SW480 (cell line): ENCODE results near the gene TLCD2.
A peak's percentile ranks its signal among the peaks of the same experiment; 100 is the strongest.
"Not testable (repeated sequence)": the region's sequence is repeated elsewhere in the genome, so short reads cannot be mapped to it uniquely, and the experiment has no call there.

Source experiments
- DNase-seq: peaks from one replicate; pipeline ENCODE4 v3.0.0-alpha.2; 2016; ENCODE audit warnings: low spot score

Gene TLCD2

DNA sequence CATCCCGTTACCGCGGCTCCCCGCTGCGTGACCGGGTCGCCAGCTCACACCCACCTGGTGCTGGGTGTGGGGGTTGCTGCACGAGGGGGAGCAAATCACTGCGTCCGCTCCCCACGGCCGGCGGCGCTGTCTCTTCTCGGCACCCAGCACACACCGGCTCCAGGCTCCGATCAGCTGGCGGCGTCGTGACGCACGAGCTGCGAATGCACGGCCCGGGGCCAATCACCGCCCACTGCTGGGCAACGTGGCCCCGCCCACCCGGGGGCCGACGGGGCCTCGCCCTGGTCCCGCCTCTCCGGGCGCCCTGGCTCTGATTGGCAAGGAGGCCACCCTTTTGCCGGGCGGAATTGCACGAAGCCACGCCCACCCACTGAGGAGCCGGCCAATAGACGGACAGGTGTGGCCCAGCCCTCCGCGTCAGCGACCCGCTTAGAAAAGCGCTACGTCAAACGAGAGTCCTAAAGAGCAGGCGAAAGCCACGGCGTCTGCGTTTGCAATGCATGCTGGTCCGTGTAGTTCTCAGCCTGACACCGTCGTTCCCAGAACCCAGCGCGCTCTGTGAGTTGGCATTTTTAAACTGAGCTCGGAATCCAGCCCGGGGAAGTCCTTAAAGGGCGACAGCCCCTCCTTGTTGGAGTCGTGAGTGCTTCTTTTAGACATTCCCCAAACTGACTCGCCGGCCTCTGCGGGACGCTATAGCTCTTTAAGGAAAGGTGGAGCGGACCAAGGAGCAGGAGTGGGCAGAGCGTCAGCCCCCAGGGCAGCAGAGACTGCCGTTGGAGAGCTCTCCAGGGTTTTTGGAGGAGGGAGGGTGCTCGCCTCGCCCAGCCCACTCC lies 6.1 kb upstream of the TLCD2 start:
- peak; percentile 100 for DNase-seq

DNA sequence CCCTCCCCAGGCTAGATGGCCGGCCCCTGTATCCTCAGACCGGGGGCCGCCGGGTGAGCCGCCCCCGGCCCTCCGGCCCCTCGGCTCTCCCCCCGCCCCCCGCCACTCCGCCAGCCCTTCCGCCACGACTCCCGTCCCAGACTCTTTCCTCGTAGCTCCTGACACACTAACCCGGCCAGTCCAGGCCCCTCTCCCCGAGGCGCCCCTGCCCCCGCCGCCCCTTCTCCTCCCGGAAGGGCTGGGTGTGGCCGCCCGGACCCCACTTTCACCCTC lies 5.6 kb upstream of the TLCD2 start:
- DNase-seq, result no peak

DNA sequence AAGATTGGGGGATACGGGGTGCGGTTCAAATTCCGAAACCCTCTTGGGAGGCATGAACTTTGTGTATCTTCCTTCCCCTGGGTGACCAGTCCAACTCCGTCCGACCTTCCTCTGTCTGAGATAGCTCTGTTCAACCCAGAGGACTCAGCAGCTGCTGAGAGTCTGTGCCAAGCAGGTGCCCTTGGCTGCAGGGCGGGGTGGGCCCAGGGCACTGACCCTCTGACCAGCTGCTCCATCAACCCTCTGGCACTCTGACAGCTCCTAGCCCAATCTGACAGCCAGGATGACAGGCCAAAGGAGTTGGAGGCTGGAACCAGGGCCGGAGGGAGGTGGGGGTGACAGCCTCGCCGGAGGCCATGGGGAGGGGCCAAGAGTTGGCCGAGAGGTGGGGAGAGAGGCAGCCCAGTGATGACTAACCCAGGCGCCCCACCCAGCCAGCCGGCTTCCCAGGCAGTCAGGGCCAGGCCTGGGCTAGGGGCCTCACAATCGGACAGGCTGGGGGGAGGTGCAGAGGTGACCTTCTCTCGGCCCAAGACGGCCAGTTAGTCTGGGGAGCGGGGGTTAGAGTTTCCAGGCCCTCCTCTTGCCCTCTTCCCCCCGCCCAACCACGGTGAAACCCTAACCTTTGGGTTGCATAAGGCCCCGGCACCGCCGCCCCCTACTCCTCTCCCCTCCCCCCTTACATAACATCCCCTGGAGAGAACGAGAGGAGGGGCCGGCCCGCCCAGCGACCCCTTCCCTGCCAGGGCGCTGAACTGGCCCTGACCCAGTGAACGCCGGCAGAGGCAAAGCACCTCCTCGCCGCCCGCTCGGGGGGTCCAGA lies 5.0 kb upstream of the TLCD2 start:
- peak; percentile 84 for DNase-seq

DNA sequence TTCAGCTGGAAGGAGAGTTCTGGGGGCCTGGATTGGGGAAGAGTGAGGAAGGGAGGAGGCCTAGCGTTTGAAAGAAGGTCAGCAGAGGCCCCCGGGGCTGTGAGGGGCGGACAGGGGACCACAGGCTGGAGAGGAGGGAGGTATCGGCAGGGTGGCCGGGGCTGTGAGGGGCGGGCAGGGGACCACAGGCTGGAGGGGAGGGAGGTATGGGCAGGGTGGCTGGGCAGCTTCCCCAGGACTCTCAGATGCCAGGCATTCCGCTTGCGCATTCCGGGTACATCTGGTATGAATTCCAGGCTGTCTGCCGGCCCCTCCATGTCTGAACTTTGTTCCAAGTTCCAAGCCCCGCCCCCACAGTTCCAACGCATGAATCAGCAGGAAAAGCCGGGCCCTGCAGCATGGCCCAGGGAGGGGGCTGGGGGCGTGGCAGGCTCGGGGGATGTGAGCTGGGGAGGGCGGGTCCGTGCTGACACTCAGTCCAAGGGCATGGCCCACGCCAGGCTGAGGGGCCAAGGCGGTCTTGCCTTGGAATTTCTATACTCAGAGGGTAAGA lies 4.3 kb upstream of the TLCD2 start:
- DNase-seq, result peak; percentile 95

DNA sequence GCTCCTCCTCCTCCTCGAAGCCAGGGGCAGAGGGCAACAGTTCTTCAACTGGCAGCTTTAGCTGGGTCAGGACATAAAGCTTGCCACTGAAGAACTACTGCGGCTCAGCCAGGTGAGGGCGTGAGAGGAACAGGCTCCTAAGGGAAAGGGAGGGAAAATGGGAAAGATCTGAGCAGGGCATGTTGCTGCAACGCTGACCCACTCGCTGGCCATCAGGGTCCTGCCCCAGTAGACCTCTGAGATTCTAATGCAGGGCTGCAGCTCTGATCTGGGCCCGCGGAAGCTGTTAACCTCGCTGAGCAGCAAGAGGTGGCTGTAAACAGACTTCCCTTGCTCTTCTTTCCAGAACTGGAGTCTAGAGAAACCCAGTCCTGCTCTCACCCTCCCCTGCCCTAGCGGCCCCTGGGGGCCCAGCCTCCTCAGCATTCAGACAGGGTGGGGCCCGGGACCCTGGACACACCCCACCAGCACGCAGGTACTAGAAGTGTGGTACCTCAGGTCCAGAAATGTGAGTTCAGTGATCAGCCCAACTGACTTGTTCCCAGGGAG lies 3.8 kb upstream of the TLCD2 start:
- DNase-seq, result peak; percentile 82

DNA sequence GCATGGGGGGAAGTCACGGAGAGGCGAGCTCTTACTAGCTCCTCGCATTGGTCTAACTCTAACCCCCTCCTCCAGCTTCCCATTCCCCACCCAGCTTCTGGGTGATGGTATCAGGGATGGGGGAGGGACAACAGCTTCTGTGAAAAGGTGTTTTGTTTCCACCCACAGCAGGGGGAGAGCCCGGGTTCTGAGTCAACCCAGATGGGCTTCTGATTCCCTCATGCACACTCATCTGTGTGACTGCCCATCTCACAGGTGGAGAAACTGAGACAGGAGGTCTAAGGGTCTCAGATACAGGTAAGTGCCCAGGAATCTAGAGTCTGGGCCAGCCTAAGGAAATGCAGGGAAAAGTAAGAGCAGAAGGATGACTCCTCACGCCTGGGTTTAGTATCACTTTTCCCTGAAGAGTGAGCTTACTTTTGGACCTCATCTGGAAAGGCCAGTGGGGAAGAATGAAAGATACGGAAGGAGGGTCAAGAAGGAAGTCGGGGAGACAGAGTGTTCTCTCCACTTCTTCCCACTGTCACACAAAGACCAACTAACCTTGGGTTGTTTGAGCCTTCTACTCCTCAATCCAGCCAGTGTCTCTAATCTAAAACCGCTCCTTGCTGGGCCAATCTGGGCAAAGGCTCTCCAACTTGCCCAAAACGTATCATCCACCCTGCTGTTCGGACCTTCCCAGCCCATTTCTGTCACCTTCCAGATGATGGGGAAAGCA lies 3.1 kb upstream of the TLCD2 start:
- no peak for DNase-seq

DNA sequence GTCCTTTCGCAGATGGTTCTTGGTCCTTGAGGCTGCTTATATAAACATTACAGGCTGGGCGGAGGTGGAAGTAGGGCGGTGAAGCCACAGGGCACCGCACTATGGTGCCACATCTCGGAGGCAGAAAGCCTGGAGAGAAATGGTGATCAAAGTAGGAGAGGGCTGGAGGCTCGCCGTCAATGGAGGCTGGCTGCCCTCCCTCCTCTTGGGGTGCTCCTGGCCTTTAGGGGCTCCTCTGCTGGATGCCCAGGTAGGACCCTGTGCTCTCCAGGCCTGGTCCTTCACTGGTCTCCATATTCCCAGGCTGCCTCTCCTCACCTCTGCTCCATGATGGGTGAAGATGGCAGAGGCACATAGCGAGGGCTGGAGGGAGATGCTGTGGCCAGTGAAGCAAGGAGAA lies 2.1 kb upstream of the TLCD2 start:
- DNase-seq, result no peak

DNA sequence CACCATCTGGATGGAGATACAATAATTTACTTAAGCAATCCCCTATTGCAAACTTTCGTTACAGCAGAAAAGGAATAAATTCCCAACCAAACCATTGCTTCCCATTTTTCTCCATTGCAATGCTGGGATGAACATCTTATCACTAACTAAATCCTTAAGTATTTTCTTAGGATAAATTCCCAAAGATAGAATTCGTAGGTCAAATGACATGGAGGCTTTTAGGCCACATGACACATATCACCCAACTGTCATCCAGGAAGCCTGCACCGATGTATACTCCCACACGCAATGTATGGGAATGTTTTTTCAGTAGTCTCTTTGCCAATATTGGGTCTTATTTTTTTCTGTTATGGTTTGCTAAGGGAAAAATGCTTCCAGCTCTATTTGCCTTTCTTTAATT lies 1.6 kb upstream of the TLCD2 start:
- DNase-seq, result no peak

DNA sequence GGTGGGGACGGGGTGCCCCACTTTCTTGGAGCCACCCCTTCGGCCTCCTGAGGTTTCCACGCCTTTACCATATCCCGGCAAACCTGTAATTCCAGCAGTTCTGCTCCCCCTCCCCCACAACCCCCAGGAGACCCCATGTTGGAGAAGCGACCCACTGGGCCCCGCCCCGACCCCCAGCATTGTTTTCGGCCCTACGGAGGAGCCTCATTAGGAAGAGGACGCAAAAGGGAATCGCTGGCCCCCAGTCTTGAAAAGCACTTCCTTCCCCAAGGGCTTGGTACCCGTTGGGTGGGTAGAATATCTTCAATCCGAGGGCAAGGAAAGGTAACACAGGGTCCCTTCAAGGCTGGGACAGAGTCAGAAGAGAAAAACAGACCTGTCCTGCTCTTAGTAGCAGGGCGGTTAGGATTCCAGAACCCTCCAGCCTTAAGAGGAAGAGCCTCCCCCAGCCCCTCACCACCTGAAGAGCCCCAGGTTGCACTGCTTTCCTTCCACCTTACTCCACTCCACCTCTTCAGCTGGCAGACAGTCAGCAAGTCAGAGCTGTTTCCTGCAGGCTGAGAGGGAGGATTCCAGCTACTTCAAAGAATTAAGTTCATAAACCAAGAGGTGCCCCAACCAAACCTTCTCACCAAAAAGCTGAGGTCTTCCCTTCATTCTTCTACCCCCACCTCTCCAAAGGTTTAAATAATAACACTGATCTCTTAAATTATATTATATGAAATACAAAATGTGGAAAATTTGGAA lies 803 bp upstream of the TLCD2 start:
- no peak for DNase-seq

DNA sequence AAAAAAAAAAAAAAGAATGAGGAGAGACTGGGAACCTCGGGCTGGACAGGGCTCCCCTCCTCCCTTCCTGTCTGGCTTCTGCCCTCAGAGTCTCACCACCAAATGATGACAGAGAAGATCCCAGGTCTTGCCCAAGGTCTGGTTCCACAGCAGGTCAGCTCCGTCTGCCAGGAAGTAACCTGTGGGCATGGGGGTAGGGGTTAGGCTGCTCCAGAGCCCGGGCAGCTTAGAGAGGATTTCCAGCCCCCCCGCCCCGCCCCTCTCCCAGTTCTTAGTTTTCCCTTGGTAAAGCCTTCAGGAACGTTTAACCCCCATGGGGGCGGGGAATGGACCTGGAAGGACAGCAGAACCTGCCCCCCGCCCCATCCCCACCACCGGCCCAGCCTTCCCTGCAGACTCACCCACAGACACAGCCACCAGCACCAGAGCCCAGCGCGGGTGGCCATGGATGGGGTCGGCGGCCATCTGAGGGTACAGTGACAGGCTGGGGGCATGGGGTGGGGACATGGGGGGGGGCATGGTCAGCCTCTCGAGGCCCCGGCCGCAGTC lies 700 bp downstream of the TLCD2 start:
- peak; percentile 23 for DNase-seq

DNA sequence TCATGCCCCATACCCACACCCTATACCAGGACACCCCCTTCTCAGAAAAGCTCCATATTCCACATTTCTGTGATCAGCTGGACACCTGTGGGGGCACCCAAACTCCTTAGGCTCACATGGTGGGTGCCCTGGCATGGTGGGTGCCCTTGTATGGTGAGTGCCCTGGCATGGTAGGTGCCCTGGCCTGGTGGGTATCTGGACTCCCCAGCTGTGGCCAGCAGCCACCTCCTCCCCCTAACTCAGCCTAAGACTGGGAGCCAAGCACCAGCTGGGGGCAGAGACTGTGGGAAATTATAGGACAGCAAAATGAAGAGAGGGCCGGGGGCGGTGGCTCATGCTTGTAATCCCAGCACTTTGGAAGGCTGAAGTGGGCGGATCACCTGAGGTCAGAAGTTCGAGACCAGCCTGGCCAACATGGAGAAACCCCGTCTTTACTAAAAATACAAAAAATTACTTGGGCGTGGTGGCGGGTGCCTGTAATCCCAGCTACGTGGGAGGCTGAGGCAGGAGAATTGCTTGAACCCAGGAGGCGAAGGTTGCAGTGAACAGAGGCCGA lies 1.3 kb downstream of the TLCD2 start:
- not testable (repeated sequence) for DNase-seq

DNA sequence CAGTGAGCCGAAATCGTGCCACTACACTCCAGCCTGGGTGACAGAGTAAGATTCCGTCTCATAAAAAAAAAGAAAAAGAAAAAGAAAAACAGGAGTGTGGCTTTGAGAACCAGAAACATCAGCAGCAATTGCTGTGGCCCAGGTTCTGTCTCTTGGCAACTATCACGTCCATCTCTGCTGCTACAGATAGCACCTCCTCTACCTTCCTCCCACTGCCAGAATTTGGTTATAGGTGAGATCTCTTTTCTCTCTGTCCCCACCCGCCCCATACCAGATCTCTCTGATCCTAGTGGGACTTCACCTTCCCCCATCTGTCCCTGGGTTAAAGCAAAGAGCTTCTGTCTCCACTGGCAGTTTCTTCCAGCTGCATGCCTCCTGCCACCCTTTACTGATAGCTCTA lies 3.1 kb downstream of the TLCD2 start:
- no peak for DNase-seq

DNA sequence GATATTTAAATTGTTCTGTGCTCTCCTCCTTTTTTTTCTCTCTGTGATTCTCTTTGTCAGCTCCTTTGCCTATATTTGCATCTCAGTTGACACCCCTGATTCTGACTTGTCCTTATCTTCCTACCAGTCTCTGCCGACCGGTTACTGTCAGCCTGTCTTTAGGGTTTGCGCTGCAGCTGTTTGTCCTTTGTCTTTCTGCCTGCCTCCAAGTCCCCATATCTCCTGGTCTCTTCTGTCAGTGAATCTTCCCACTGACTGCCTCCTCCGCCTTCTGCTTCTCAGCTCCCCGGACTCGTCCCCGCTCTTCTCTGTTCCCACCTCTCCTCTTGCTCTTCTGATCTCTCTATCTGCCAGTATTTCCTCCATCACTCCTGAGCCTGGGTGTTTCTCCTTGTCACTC lies 5.2 kb downstream of the TLCD2 start:
- no peak for DNase-seq

DNA sequence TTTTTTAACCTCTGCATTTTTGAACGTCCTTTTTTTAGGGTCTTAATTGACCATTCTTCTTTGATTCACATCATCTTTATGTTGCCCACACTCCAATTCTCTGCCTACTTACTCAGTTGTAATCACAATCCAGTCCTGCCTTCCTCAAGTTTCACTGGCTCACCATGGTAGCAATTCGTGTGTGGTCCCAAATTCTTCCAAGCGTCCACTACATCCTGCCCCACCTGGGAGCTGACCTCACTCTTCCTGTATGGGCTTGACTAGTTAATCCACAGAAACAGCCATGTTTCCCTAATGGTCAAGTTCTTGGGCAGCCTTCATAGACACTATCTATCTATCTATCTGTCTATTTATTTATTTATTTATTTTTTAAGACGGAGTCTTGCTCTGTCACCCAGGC lies 7.1 kb downstream of the TLCD2 start:
- peak; percentile 45 for DNase-seq

DNA sequence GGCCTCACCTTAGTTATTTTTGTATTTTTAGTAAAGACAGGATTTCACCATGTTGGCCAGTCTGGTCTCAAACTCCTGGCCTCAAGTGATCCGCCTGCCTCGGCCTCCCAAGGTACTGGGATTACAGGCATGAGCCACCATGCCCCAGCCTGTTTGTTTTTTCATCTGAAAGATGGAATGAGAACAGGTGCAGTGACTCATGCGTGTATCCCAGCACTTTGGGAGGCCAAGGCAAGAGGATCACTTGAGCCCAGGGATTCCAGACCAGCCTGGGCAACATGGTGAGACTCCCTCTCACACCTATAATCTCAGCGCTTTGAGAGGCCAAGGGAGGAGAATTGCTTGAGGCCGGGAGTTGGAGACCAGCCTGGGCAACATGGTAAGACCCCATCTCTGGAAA lies 10.3 kb downstream of the TLCD2 start:
- not testable (repeated sequence) for DNase-seq

DNA sequence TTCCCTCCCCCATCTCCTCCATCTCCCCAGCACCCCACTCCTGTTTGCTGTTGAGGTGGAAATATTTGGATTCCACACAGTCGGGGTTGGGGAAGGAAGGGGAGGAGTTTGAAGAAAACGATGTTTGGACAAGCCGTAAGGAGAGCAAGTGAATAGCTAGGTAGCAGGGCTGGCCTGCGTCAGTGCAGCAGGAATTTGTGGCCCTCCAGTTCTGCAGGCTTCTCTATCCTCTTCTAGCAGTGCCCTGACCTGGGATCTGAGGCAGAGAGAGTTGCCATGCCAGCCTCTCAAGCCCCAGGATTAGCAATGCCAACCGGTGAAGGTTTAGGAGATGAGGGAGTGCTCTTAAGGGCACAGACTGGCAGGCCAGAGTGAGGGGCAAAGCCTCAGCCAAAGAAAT lies 12.5 kb downstream of the TLCD2 start:
- DNase-seq, result no peak

DNA sequence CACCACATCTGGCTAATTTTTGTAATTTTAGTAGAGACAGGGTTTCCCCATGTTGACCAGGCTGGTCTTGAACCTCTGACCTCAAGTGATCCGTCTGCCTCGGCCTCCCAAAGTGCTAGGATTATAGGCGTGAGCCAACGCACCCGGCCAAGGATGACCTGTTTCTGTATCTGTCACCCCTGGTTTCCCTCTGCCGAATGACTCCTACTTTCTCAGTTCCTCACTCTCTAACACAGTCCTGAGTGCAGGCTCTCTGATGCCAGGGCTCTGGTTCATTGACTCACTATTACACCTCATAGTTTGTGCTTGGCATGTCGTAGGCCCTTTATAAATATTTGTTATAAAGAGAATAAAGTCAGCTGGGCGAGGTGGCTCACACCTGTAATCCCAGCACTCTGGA lies 14.8 kb downstream of the TLCD2 start:
- DNase-seq, result no peak

DNA sequence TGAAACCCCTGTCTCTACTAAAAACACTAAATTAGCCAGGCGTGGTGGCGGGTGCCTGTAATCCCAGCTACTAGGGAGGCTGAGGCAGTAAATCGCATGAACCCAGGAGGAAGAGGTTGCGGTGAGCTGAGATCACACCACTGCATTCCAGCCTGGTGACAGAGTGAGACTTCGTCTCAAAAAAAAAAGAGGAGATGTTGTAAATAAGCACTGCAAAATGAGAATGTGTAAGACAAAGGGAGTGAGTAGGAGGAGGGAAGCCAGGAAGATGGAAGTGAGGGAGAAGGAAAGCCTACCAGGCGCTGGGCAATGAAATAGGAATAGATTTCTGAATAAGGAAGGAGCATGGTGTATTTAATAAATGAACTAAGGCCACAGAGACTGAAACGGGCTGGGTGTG lies 16.8 kb downstream of the TLCD2 start:
- DNase-seq, result no peak

DNA sequence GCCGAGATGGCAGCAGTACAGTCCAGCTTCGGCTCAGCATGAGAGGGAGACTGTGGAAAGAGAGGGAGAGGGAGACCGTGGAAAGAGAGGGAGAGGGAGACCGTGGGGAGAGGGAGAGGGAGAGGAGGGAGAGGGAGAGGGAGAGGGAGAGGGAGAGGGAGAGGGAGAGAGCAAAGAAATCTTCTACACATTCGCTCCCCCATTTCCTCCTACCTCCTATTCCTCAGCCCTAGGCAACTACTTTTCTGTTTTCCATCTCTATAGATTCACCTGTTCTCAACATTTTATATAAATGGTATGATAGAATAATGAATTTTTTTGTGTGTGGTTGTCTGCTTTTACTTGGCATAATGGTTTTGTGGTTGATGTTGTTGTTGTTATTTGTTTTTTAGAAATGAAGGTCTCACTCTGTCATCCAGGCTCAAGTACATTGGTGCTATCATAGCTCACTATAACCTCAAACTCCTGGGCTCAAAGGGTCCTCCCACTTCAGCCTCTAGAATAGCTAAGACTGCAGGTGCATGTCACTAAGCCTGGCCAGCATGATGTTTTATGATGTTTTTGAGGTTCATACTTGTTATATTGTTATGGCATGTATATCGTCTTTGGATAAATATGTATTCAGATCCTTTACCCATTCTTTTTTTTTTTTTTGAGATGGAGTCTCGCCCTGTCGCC lies 19.5 kb downstream of the TLCD2 start:
- no peak for DNase-seq

DNA sequence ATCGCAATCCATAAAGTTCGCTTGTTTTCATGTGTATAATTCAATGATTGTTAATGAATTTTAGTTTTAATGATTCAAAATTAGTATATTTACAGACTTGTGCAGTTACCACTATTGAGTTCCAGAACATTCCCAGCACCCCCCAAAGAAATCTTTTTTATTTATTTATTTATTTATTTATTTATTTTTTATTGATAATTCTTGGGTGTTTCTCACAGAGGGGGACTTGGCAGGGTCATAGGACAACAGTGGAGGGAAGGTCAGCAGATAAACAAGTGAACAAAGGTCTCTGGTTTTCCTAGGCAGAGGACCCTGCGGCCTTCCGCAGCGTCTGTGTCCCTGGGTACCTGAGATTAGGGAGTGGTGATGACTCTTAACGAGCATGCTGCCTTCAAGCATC lies 21.8 kb downstream of the TLCD2 start:
- DNase-seq, result not testable (repeated sequence)
